Stimulated activated CD8-positive, alpha-beta memory T cell treated with anti-CD3 and anti-CD28 coated beads, Interleukin-12 subunit alpha, Interleukin-12 subunit beta, amount 100 ng/mL, for 4 hours (primary cell): ENCODE data around the gene KIF17.

ENCODE experiments used
- DNase-seq: peaks from one replicate; pipeline ENCODE4 v3.0.0-alpha.2; 2020; ENCODE audit warnings: low read depth

The KIF17 gene

DNA sequence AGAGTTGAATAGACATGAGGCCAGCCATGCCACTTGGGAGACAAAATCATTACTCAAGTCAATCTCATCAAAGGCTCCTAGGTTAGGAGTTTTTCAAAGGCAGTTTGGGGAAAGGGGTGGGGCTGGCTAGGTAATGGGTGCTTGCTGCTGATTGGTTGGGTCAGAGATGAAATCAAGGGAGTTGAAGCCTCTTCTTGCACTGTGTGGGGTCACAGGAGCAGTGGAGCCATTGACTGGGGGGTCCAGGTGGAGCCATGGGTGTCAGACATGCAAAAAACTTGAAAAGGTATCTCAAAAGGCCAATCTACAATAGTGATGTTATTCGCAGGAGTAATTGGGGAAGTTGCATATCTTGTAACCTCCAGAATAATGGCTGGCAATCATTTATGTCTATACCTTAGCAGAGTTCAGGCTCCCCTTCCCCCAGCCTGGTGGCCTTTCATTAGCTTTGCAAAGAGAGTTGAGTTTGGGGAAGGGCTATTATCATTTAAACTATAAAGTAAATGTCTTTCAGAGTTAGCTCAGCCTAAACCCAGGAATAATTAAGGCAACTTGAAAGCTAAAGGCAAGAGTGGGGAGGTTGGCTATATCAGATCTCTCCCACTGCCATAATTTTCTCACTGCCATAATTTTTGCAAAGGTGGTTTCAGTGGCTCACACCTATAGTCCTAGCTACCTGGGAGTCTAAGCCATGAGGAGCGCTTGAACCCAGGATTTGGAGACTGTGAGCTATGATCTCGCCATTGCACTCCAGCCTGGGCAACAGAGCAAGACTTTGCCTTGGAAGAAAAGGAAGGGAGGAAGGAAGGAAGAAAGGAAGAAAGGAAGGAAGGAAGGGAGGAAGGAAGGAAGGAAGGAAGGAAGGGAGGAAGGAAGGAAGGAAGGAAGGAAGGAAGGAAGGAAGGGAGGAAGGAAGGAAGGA, 92.4 kb downstream of the KIF17 start:
- DNase-seq, result no peak

DNA sequence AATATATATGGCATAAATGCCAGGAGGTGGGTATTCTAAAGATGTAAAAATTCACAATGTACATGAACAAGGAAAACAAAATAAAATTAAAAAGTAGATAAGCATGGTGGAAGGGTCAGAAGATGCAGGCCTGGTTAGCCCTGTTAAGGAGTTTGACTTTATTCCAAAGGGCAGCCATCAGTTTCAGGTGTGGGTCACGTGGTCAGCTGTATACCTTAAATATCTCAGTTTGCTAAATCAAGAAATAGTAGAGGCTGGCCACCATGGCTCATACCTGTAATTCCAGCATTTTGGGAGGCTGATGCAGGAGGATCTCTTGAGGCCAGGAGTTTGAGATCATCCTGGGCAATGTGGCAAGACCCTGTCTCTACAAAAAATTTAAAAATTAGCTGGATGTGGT, 93.1 kb downstream of the KIF17 start:
- no peak for DNase-seq

GRCh38 chr1:20621012-20621411, 96.8 kb downstream of the KIF17 start:
- DNase-seq, result no peak

DNA sequence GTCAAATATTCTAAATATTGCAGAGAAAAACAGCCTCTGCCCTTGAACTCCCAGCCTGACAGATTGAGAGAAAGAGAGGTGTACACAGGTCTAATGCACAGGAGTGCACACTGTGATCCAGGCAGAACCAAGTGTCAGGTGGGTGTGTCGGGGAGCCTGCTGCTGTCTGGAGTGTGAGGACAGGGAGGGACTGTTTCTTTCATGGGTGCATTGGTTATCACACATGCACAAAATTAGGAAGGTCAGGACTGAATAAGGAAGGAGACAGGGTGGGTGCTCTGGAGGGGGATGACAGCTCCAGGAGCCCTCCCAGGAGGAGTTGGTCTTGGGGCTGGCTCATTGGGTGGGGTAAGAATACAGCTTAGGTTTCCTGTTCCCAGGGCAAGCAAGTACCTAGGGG, 97.8 kb downstream of the KIF17 start:
- no peak for DNase-seq

DNA sequence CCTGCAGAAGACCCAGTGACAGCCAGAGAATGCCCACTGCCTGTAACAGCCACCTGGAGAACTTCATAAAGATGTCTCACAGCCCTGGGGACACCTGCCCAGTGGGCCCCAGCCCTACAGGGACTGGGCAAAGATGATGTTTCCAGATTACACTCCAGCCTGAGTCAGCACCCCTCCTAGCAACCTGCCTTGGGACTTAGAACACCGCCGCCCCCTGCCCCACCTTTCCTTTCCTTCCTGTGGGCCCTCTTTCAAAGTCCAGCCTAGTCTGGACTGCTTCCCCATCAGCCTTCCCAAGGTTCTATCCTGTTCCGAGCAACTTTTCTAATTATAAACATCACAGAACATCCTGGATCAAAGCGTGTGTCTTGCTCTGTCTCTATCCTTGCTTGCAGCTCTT, 99.3 kb downstream of the KIF17 start:
- DNase-seq, result no peak

DNA sequence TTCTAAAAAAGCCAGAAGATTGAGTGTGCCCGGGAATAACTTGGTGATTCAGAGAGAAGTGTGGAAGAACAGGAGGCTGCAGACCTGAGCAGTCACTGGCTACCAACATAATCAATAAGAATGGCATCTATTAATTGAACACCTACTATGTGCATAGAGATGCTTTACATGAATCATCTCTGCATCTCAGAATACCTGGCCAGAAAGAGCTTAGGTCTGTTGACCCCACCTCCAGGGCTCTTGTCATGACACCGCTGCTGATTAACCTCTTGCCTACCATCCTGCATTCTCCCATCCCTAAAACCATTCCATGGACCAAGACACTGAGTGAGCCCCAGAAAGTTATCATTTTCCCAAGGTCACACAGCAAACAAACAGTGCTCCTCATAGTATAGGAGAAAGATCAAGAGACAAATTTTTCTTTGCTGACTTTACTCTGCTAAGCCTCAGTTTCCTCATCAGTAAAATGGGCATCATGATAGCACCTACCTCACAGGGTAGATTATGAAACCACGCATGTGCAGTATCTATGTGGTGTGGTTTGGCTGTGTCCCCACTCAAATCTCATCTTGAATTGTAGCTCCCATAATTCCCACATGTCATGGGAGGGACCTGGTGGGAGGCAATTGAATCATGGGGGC, 100.8 kb downstream of the KIF17 start:
- DNase-seq, result no peak

GRCh38 chr1:20615946-20616846, 101.6 kb downstream of the KIF17 start:
- DNase-seq, result no peak

- no peak for DNase-seq
These were observed 103.7 kb downstream of the KIF17 start for GRCh38 chr1:20614131-20614579.
